NCI-H82 (cell line): ENCODE measurements around the gene IER3.

Source experiments
- DNase-seq: peaks from one replicate; lab custom pipeline; 2025; lab: John Stamatoyannopoulos, UW

The IER3 gene

DNA sequence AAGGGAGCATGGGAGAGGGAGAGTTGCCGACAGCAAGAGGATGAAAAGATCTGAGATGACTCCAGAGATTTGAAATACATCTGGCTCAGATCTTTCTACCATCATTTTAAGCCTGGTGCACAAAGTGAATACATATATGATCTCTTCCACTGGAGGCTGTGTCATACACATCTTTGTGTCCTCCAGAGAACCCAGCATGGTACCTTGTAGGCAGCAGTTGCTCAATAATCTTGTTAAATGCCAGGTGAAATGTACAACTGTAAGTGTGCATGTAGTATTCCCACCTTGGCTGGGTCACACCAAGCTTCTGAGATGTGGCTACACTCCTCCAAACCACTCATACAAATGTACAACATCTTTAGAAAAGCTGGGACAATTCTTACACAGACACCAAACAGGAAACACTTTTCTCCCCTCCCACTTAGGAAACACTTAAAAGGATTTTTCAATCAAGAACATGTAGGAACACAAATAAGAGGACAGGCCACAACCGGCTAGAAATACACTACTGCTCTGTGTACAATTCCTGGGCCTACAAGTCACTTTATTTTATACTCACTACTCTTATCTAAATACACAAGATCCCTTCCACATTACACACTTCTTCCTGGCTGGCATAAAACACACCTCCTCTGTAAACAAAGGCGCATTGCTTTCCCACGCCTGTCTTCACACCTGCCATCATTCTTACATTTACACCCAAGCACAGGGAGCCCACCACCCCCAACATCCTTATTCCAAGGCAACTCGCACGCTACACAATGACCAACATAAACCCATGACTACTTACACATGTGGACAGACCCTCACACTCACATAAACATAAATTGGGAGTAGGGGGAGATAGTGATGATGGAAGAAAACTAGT lies 3.8 kb upstream of the IER3 start:
- no peak for DNase-seq

DNA sequence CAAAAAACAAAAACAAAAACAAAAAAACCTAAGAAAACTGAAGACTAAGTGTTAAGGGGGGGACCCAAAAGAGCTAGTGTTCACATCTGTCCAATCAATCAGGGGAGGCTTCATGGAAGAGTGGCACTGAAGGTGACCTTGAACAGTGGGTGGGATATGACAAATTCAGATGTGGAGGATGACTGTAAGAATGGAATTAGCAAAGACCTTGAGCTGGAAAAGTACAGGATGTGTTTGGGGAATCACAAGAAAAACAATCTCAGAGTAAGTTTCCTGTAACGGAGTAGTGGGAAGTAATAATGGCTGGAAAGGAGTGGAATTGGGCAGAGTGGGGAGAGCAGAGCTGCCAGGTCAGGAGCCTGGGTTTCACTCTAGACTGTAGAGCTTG lies 2.9 kb upstream of the IER3 start:
- no peak for DNase-seq

DNA sequence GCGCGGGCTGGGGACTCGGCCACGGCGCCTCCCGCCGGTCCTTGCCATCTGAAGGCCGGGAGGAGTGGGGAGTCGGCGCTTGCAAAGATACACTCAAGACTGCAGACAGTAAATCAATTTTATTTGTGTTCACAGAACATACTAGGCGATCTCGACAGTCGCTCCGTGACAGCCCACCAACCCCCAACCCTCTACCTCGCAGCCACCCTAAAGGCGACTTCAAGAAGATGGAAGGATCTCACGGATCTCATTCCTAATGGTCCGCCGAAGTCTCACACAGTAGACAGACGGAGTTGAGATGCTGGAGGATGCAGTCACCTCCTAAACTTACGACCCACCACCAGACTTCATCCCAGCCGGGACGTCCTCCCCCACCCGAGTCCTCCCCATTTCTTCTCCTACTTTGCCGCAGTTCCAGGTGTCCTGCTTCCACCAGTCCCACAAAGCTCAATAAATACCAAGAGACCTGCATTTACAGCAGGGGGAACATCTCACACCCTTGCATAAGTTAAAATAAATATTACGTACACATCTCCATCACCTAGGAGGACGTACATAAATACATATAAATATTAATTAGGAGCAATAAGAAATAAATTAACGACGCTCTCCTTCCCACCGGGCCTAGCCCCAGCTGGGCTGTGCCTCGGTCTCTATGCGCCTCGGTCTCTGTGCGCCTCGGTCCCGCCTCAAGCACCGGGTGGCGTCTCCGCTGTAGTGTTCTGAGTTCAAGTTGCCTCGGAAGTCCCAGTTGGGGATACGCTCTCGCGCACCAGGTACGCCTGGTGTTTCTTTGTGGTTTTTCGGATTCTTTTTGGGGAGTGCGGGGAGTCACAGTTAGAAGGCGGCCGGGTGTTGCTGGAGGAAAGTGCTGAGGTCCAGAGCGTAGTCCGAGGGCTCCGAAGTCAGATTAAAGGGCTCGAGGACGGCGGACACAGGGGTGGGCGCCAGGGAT lies 971 bp downstream of the IER3 start:
- DNase-seq, result no peak

DNA sequence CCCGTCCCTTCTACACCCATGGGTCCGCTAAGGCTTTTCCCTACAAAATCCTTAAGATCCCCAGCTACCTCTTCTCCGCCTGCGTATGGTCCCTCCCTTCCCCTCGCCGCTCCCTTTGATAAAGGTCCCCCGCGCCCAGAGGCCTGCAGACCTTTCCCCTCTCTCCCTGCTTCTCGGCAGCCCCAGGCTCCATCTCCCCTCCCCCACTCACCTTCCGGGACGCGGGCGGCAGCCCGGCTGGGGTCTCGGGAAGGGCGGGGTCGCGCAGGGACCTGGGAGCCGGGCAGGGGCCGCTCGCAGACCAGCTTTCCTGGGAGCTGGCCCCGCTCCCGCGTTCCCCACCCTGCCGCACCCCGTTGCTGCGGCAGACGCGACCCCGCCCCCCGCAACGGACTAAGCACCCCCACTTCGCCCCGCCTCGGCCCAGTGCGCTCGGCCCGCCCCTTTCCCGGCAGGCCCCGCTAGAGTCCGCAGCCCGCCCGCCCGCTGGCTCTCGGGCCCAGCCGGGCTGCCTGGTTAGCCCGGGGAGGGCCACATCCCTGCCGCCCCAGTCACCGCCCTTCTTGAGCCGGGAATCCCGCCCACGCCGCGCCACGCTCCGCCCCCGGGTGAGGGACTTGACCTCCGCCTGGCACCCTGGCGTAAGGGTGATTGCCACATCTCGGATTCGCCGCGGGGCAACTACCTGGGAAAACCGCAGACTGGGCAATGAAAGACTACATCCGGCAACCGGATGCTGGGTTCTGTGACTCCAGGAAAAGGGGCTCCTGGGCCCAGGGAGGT lies 1.8 kb downstream of the IER3 start, which contains the start of gene FLOT1:
Gene FLOT1, minus strand, starts transcription at position 372 of the 783 bp plus-strand sequence. CDS start 498 bp downstream, outside the sequence.
- peak; percentile 93 for DNase-seq

- no peak for DNase-seq
Observed at GRCh38 chr6:30741789-30742315, 2.5 kb downstream of the IER3 start.

- DNase-seq, result no peak
Observed at GRCh38 chr6:30741063-30741779, 3.1 kb downstream of the IER3 start.

DNA sequence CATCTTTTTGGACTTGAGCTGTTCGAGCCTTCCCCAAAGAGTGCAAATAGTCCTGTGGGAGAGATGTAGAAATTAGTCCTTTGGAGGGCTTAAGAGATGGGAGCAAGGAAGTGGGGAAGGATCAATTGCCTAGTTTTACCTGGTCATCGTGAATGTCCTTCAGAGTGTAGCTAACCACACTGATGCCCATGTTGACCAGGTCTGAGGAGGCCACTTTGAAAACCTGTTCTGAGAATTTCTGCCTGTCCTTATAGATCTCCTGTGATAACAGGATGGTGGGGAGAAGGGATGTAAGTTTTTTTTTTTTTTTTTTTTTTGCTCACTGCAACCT lies 3.8 kb downstream of the IER3 start:
- no peak for DNase-seq

GRCh38 chr6:30738532-30738931 lies 5.8 kb downstream of the IER3 start:
- no peak for DNase-seq

GRCh38 chr6:30735668-30736314 lies 8.6 kb downstream of the IER3 start:
- DNase-seq, result no peak

DNA sequence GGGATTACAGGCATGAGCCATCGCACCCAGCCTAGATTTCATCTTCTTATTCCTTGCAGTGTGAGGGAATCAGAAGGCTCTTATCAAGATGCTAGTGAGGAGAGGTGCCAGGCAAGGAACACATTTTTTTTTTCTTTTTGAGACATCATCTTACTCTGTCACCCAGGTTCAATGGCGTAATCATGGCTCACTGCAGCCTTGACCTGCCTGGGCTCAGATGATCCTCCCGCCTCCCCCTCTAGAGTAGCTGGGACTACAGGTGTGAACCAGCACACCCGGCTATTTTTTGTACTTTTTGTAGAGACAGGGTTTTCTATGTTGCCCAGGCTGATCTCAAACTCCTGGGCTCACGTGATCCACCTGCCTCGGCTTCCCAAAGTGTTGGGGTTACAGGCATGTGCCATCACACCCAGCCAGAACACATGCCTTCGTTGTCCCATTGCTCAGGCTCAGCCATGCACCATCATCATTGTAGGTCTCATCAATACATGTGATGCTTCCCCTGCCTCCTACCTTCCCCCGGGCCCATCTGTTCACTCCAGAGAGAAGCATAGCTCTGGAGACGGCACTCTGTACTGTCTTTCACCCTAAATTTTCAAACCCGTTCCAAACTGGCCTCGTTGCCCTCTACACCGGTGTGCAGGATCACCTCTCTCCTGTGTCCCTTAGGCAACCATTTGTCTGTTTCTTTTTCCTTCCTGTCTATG lies 12.0 kb downstream of the IER3 start:
- no peak for DNase-seq

DNA sequence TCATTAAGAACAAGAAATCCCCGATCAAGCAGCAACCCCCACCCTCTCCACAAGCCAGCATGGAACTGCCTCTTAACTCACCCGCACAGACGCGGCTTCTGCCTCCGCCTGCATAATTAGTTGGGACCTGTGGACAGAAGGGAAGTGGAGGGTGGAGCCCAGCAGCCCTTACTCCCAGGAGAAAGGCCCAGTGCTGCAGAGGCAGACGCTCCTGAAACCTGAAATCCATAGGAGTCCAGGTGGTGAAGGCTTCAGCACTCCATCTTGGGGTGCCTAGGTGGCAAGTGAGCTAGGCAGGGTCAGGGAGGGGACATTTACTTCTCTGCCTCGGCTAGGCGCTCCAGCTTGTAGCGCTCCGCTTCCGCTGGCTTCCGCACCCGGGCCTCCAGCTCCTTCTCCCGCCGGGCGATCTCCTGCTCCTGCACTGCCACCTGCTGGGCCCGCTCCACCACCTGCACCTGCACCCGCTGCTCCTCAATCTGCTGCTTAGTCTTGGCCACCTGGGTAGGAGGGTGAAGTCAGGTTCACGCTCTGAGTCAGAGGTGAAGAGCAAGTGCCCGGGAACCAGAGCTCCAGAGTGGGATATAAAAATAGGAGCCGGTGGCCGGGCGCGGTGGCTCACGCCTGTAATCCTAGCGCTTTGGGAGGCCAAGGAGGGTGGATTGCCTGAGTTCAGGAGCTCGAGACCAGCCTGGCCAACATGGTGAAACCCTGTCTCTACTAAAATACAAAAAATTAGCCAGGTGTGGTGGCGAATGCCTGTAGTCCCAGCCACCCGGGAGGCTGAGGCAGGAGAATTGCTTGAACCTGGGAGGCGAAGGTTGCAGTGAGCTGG lies 13.5 kb downstream of the IER3 start:
- peak; percentile 92 for DNase-seq

- DNase-seq, result no peak
Observed at GRCh38 chr6:30727920-30728553, 16.3 kb downstream of the IER3 start.

DNA sequence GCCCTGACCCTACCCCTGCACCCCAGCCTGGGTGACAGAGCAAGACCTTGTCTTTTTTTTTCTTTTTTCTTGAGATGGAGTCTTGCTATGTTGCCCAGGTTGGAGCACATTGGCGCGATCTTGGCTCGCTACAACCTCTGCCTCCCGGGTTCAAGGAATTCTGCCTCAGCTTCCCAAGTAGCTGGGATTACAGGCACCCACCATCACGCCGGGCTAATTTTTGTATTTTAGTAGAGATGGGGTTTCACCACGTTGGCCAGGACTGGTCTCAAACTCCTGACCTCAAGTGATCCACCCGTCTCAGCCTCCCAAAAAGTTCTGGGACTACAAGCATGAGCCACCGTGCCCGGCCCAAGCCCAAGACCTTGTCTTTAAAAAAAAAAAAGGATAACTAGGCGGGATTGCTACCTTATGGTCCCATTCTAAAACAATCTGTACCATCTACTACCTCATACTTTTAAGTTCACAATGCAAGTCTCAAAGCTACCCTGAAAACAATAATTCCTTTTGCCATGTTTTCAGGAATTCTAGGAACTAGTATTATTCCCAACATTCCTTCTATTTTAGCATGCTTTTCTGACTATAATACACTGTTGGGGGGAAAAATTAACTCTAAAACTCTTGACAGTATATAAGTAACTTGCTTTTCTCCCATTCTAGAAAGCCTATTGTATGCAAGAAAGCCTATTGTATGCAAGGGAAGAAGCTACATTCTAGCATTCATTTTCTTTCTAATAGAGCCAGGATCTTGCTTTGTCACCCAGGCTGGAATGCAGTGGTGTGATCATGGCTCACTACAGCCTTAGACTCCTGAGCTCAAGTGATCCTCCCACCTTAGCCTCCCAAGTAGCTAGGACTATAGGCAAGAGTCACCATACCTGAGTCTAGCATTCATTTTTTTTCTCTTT lies 17.6 kb downstream of the IER3 start:
- no peak for DNase-seq

- peak; percentile 76 for DNase-seq
Observed at GRCh38 chr6:30725713-30726505, 18.4 kb downstream of the IER3 start.

DNA sequence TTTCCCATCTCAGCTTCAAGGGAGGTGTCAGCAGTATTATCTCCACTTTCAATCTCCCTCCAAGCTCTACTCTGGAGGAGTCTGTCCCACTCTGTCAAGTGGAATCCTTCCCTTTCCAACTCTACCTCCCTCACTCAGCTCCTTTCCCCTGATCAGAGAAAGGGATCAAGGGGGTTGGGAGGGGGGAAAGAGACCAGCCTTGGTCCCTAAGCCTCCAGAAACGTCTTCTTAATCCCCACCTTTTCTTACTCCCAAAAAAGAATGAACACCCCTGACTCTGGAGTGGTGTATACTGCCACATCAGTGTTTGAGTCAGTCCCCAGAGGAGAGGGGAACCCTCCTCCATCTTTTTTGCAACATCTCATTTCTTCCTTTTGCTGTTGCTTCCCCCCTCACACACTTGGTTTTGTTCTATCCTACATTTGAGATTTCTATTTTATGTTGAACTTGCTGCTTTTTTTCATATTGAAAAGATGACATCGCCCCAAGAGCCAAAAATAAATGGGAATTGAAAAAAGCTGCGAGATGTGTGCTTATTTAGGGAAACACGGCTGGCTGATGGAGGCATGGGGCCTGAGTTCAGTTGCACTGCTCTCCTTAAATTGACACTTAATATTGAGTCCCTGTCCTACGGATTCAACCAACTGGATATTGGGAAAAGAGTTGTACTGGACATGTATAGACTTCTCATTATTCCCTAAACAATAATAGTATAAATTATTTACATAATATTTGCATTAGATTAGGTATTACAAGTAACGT lies 19.3 kb downstream of the IER3 start:
- DNase-seq, result peak; percentile 66
